Keratinocyte (primary cell): Measurements from ENCODE around the gene DESI2.

Experiments used
- CTCF ChIP-seq, 3 experiments: IDR thresholded peaks in 1 of 3; conservative IDR thresholded peaks in 1 of 3; optimal IDR thresholded peaks in 1 of 3; 2 replicates in 2 of 3; 3 replicates in 1 of 3; pipeline versions ENCODE3 to v1.5.1; 2011; ENCODE audit warnings: low read length in 3 of 3, mild to moderate bottlenecking in 3 of 3, moderate library complexity in 2 of 3, control low read depth in 1 of 3, inconsistent platforms in 1 of 3; ENCODE audit not compliant: insufficient read depth in 2 of 3; ENCODE audit errors: extremely low read depth in 1 of 3
- EZH2 ChIP-seq: IDR thresholded peaks from one replicate; pipeline ENCODE4 v1.6.1; 2012; ENCODE audit warnings: inconsistent platforms, mild to moderate bottlenecking, low read length, moderate library complexity

GRCh38 chr1:244614113-244614836, 38.7 kb upstream of the DESI2 start:
- TF ChIP-seq CTCF (optimal IDR thresholded peaks at IDR 0.05 in 1 of 3, IDR thresholded peaks at IDR 0.05 in 1 of 3, conservative IDR thresholded peaks at IDR 0.05 in 1 of 3; ENCODE audit: extremely low read depth in 1 of 3, insufficient read depth in 2 of 3, low read length in 3 of 3) = no peak
- no peak for TF ChIP-seq EZH2
